HG03060 (cell line): Measurements from ENCODE around the gene DEGS2.

Experiments
- ATAC-seq: cut with Tn5 transposase; IDR thresholded peaks from one replicate; pipeline ENCODE4 v1.9.1; 2021; ENCODE audit warnings: low read depth, moderate number of reproducible peaks; ENCODE audit not compliant: unreplicated experiment

Gene DEGS2

DNA sequence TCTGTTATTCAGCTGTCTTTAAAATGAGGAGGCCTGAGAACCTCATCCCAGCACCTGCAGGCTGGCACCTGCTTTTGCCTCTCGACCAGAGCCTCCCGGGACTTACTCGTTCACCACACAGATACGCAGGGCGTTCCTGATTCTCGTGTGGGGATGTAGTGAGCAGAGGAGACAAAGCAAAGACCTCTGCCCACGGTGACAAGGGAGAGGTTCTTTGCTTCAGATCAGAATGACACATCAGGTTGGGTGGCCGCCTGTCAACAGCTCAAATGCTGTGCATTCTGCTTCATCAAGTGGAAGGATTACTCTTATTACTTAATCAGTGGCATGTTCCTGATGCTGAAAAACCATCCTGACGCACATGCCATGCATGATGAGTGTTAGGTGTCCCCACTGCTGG lies 24.4 kb downstream of the DEGS2 start:
- ATAC-seq: no peak

DNA sequence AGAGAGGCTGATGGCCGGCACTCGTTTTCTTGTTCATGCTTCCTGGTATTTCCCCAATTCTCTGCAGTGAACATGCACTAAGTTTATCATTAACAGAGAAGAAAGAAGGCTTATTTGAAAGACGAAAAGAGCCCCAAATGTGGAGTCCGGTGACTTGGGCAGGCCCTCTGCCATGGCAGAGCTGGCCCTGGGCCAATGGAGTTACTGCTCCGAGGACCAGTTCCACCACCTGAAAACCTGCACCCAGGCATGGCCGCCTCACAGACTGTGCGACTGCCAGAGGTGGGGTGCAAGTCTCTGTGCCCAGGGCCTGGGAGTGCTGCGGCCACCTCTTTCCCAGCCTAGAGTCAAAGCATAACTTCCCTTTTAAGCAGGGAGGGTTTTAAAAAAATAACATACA lies 24.9 kb downstream of the DEGS2 start:
- ATAC-seq: no peak

DNA sequence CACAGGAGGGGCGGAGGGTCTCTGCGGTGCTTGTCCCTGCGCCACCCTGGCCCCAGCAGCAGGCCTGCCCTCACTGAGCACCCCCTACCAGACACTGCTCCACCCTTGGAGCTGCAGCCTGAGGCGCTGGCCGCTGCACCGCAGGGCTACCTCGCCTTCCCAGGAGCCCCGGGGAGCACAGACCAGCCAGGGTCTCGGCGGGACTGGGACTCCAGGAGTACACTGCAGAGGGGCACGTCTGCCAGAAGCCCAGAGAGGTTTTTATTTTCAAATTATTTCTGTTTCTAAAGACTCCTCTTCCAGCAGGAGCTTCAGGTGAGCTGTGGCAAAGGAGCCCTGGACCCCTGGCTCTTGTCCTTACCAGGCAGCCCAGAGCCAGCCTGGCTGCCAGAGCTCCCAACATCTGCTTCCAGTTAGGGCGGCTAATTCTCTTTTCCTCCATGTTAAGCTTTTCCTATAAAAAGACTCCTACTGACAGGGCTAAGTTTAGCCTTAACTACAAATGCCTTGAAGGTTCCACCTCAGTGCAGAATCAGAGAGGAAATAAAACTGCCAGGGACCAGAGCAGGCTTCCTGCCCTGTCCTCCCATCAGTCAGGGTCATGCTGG lies 26.4 kb downstream of the DEGS2 start:
- ATAC-seq: no peak

DNA sequence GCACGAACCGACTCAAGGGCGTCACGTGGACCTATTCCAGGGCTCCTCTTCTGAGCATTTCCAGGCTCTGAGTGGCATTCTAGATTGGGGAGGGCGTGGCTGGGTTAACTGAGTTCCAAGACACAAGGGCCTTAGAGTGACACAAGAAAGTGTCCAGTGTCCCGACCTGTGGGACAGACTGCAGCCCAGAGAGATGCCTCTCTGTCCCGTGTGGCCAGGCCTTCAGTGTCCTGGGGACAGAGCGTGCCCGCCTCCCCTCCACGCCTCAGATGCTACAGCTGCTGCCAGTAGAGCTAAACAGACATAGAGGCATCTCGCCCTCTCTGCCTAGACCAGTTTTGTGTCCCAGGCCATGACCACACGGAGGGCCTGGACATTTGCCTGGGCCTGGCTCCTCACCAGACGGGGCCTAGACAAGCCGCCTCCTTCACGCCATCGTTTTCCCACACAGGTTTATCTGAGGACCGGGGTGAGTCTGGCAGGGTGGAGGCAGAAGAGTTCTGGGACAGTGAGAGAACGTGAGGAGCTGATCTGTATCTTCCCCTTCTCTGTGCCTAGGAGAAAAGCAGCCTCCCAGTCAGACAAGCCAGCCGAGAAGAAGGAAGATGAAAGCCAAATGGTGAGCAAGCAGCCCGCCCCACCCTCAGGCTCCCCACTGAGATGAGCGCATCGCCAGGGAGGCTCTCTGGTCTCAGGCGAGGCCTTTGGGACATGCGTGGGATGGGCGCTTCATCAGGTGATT lies 27.1 kb downstream of the DEGS2 start:
- ATAC-seq: no peak

DNA sequence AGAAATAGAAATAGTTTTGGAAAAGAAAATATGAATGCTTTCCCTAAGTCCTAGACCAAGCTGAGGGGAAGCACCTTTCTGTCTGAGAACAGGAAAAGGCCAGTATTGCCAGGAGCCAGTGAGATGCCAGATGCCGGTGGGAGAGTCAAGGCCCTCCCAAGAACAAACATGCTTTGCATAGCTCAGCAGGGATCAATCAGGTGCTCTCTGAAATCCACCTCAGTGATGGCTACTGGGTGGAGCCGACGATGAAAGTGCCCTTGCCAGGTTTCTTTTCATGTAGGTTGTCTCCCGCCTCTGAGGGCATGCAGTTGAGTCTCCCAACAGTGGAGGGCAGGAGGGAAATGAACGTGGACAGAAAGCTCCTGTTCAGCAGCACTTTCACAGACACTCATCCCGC lies 28.3 kb downstream of the DEGS2 start:
- ATAC-seq: no peak

DNA sequence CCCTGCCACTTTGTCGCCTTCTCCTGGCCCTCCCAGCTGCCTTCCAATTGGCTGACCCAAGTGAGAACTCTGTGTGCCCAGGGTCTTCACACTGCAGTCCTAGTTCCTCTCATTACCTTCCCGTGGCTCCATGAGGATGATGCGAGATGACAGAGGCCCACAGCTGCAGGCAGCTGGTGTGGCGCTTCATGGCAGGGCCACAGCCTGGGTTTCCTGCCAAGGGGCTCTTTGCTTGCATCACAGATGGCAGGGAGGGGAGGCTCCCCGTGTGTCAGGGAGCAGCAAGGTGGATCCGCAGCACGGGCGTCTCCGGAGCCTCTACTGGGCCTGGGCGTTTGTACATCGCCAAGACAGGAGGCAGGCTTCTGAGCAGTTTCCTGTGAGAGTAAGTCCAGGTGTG lies 28.9 kb downstream of the DEGS2 start:
- ATAC-seq: no peak

DNA sequence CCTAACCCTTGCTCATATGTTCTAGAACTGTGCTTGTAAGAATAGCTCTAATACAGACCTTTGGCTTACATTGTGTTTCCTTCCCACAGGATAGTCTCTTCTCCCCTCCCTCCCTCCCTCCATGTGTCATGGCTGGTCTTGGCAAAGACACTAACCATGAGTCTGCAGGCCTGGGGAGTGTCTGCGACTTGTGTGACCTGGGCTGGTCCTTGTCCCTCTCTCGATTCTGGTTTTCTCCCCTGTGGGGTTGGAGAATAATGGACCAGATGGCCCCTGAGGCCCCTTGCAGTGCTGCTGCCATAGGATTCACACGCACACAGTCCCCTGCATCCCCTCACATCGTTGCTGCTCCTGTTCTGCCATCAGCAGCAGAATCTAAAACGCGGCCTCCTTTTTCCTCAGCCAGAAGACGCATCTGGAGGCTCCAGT lies 30.3 kb downstream of the DEGS2 start:
- no peak for ATAC-seq

DNA sequence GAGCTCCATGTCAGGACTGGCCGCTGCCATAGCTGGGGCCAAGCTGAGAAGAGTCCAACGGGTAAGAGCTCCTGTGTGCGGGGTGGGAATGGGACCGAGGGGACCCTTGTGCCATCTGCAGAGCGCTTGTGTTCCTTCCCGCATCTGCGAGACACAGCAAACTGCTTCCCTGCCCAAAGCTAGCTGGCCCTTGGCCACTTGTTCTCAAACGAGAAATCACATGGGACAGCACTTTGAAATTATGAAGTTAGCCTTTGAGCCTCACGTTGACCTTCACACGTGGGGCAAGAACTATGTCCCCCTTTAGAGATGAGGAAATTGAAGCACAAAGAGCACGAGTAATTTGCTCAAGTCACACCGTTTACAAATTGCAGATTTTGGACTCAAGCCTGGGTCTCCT lies 30.8 kb downstream of the DEGS2 start:
- ATAC-seq: no peak

DNA sequence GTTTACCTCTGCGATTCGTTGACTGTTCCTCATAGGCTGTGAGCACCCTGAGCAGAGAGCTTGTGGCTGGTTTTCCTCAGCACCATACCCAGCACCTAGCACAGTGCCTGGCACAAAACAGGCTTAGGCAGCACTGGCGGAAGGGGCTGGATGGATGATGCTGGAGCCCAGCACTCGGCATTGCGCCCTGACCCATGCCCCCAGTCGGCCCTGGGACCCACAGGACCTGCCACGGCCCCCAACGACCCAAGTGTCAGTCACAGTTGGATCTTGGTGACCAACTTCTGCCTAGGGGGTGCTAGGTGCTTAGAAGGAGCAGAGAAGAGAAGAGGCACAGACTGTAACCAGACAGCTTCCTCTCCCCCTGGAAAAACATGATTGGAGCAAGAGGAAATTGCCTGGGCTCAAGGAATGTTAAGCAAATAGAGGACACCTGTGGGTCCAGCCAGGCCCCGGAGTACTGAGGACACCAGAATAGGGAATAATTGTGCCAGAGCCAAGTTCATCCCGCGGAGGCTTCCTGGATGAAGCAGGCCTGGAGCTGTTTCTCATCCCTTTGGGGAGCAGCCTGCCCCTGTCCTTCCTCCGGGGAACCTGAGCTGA lies 31.5 kb downstream of the DEGS2 start:
- ATAC-seq: no peak

DNA sequence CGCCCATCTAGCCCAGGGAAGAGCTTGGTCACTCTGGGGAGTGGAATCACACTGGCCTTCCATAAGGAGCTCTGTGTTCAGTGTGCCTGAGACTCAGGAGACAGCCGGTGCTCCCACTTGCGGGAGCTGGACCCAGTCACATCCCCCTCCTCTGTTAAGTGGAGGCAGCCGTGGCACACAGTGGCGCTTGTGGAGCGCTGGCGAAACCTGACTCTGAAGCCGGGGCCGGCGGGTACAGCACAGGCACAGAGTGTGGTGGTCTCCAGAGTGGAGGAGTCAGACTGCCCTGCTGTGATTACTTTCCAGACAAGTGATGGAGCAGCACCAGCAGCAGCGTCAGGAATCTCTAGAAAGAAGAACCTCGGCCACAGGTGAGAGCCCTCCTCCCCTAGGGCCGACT lies 33.0 kb downstream of the DEGS2 start:
- no peak for ATAC-seq

DNA sequence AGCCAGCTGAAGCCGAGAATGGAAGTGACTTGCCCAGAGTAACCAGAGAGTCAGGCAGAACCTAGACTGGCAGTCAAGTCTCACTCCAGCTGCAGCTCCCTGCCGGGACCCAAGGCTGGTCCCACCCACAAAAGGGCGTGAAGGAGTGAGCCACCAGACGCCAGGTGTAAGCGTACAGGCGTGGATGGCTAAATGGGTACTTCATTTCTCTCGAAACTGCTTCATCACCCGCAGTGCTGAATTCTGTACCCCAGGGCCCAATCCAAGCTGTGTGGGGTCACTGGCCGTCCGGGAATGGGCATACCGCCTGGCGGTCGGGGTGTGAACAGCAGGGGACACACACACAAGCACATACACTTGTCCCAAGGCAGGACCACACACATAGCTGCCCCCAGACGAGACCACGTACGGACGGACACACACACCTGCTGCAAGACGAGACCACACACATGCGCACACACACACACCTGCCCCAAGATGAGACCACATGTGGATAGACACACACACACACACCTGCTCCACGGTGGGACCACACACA lies 34.8 kb downstream of the DEGS2 start:
- ATAC-seq: no peak

DNA sequence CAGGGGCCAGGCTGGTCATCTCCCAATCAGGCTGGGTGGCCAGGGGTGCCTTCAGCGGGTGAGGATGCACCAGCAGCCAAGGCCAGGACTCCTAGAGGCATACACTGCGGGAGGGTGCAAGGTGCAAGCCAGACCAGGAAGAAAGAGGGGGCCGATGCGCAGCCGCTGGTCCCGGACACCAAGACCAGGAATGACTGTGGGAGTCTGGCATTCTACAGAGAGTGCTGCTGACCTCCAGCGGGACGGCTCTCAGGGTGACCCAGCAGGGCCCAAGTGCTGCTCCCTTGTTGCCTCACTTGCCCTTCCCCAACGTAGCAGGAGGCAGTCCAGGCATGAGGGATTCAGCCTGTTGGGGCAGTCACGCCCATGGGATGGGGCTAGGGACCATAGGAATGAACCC lies 35.8 kb downstream of the DEGS2 start:
- ATAC-seq: no peak

DNA sequence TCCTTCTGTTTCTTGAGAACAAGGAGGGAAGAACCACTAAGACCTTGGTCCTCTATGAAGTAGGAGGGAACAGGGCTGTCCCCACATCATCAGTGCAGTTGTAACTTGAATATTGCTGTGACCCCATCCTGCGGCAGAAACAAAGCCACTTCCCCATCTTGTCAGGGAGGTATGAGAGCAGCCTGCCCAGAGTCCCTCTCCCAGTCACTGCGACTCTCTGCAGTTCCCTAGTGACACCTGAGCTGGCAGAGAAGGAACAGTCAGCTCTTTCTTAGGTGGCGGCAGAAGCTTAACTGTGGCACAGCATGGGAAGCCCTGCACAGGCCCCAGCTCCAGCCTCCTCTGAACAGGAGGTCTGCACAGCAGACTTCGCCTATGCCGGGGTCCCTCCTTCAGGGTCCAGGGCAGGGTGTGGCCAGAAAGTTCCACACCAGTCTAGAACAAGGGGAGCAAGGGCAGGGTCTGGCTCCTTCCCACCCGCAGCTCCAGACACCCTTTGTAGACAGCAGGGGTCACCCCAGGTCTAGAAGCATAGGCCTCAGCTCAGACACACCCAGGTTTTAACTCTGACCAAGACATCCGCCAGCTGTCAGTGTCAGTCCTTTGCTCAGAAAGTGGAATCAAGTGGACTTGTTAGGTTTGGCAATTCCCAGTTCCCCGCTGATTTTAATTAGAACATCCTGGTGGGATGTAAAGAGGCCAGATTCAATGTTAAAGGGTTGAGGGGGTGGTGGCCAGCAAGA lies 36.8 kb downstream of the DEGS2 start:
- ATAC-seq: no peak

DNA sequence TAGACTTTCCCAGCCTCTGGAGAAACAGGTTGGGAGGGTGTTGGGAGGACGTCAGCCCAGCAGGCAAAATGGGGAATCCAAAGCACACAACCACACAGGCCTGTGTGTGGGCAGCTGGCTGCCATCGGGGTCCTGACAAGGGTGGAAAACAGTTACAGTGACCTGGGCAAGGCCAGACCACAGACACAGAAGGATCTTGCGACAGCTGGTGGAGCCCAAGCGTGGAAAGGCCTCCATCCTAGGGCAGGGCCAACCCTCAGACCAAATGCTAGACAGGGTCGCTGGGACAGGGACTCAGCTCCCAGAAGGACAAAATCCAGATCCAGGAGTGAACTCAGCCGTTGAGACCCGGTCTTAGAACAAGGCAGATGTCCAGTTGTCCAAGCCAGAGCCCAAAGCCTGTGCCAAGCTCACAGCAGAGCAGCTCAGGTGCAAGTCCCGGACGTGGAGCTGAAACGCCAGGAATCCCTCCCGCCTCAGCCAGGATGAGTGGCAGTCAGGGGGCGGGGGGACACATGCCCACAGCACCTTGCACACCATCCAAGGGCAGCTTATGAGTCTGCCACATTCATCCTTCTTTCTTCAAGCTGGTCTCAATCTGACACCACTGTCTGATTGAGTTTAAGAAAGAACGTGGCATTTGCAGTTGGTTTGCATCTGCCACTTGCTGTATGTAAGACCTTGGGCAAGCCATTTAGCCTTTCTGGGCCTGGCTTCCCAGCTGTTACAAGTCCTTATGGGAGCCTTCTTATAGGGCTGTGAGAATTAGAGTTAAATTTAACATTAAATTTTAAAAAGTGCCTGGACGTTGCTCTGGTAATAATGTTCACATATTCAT lies 37.6 kb downstream of the DEGS2 start:
- no peak for ATAC-seq

DNA sequence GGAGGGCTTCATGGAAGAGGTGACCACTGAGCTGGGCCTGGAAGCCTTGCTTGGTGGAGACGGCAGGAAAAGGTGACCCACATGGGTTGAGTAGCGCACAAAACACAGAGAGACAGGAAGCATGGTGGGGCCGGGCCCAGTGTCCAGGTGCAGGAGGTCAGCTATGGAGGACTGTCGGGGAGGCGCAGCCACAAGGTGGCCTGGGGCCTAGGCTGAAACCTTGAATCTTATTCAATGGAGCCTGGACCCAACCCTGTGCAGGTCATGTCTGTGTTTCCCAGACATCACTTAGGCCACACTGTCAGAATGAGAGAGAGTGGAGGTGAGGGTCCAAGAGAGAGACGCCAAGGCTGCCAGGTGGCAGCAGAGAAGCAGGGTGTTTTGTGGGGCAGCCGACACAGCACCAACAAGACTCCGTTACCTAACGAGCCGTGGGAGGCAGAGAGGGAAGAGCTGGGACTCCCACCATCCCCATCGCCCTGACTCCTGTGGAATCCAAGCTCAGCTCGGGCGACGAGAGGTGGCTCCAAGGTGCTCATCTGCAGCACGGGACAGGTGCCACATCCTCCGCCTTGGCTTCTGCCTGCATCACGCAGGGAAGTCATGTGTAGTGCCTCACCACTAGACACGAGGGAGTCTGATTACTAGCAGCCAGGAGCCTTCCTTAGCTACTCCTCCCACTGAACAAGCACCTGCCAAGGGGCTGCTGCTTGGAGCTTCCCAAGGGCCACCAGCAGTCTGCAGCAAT lies 38.7 kb downstream of the DEGS2 start:
- no peak for ATAC-seq

DNA sequence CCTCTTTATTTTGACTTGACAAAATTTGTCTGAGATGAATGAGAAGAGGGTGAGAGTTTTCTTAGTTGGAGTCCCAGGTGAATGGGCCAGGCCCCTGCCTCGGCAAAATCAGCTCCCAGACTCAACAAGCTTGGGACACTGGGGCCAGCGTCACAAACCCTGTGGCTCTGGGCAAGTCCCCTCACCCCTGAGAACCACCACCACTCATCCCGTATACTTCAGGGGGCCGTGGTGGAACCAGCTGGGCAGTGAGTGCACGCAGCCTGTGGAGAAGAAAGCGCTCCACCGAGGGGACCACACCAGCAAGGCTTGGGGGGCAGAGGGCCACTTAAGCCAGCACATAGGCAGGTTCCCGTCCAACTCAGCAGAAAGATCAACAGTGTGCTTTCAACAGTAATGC lies 40.2 kb downstream of the DEGS2 start:
- ATAC-seq: no peak

DNA sequence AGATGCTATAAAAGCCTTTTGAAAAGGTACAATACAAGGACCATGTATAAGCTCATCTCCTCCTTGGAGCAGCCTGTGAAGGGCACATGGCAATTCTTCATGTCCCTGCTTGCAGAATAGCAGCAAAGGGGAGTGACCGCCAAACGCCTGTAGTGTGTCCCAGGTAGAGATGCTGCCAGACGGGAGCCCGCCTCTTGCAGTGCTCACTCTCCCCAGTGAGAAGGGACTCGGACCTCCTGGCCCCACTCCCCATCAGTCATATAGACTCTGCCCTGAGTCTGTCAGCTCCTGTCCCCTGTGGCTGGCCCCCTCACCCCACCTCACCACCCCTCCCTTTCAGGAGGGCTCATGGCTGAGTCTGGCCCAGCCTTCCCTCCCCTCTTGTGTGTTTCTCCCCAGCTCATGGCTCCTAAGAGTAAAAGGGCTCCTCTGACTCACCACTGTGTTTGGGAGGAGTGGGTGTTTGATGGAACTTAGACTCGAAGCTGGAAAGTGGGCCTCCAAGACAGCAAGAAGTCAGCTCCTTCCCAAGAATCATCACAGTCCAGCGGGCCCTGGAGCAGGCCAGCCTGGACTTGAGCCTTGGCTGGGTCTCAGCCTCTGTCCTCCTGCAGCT lies 40.9 kb downstream of the DEGS2 start:
- no peak for ATAC-seq

DNA sequence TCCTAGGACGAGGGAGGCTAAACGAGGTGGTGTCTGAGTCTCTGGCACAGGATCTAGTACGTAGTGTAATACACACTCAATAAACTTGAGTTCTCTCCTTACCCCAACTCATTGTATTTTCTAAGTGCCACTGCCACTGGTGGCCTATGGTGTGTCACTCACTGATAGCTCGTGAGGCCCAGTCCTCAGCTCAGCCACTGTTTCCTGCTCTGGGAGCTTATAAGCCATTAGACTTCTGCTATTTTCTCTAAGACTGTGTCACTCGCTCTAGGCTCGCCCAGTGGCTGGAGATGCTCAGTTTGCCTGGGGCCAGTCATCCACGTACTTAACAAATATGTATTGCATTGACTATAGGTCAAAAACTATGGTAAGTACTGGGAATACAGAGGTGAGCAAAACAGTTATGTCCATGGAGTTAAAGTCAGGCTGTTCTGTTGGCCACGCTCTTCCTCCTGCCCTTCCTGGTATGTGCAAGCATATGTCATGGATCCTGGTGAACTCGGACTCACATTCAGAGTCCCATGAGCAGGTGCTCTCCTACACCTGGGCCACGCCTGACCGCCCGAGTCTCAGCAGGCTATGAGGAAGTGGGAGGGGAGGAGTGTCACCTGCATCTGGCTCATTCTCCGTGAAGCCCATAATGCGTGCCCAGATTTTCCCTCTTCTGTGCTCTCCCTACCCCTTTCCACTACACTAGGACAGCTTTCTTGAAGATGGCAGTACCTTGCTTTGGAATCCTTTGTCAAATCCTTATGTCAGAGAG lies 41.6 kb downstream of the DEGS2 start:
- ATAC-seq: no peak
